Osteoblast (primary cell): Measurements from ENCODE around the gene PIGR. TPM values are rescaled to one million over a fixed set of nuclear protein-coding genes. Genes with fewer than 3 reads are reported as not detected.

Experiments
- DNase-seq: peaks from one replicate; pipeline ENCODE4 v3.0.0; 2011; ENCODE audit warnings: low spot score, mixed read lengths; ENCODE audit not compliant: insufficient read length; ENCODE audit errors: missing footprints
- H2AFZ ChIP-seq: 2 replicates; pipeline ENCODE4 v1.6.0; 2011; ENCODE audit warnings: mild to moderate bottlenecking, low read length
- H3K27ac ChIP-seq: 2 replicates; pipeline ENCODE4 v1.5.1; 2011; ENCODE audit warnings: mild to moderate bottlenecking, low read depth, low read length, moderate library complexity
- H3K27me3 ChIP-seq: 2 replicates; pipeline ENCODE4 v1.6.0; 2012; ENCODE audit warnings: mild to moderate bottlenecking, control low read depth, inconsistent platforms, low read length, moderate library complexity; ENCODE audit not compliant: insufficient read depth
- H3K36me3 ChIP-seq: 2 replicates; pipeline ENCODE4 v1.5.1; 2011; ENCODE audit warnings: mild to moderate bottlenecking, low read length, control low read depth, moderate library complexity; ENCODE audit not compliant: insufficient read depth
- H3K4me1 ChIP-seq: 2 replicates; pipeline ENCODE4 v1.5.1; 2011; ENCODE audit warnings: mild to moderate bottlenecking, low read length, control low read depth, moderate library complexity; ENCODE audit not compliant: insufficient read depth
- H3K4me2 ChIP-seq: 2 replicates; pipeline ENCODE4 v1.6.0; 2011; ENCODE audit warnings: mild to moderate bottlenecking, low read length; ENCODE audit not compliant: insufficient read depth
- H3K4me3 ChIP-seq: fragments of 200-600 bp; sonication (generic); 3 replicates; pipeline ENCODE4 v1.5.1; 2012; ENCODE audit warnings: mild to moderate bottlenecking, low read length, inconsistent platforms; ENCODE audit not compliant: insufficient read depth
- H3K79me2 ChIP-seq: 2 replicates; pipeline ENCODE4 v1.6.0; 2012; ENCODE audit warnings: mild to moderate bottlenecking, low read length, control low read depth, inconsistent platforms; ENCODE audit not compliant: insufficient read depth
- H3K9me3 ChIP-seq: 2 replicates; pipeline ENCODE4 v1.5.1; 2011; ENCODE audit warnings: low read depth, low read length, control low read depth
- H4K20me1 ChIP-seq: 2 replicates; pipeline ENCODE4 v1.6.0; 2012; ENCODE audit warnings: mild to moderate bottlenecking, low read length, control low read depth; ENCODE audit not compliant: insufficient read depth
- CTCF ChIP-seq: IDR thresholded peaks from 2 replicates; pipeline ENCODE4 v1.5.1; 2011; ENCODE audit warnings: mild to moderate bottlenecking, low read depth, low read length, moderate library complexity; ENCODE audit errors: extremely low read depth
- total RNA-seq: library from RNA; depleted of rRNA; stranded (reverse); fragments of >200 nt; gene quantifications from 2 replicates; pipeline ENCODE4 v1.2.3, GENCODE V29; 2012

PIGR gene
- total RNA-seq, 1 donor = not detected

DNA sequence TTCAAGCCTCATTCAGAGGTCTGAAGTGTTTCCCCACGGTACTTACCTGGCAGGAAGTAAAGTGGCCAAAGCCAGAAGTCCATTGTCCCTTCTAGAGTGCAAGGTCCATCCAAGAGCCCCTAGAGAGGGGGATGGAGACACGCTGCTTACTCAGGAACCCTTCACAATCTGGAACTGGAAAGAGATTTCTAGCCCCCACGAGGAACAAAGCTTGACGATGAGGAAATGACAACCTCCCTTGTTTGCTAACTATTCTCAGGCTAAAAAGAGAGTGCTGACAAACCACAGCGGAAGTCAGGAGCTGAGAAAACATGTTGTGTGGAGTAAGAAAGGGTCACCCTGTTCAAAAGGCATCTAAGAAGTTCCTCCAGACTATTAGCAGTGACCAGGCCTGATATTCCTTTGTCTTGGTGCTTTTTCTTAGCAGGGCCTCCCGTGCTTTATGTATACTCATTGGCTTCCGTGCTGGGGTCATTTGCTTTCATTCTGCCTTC lies 24.4 kb downstream of the PIGR start, which contains the start of gene FCMR:
TSS of gene FCMR (minus strand) at position 170 of the 494 bp plus-strand sequence. CDS start at position 83, 87 bp downstream.
- Histone ChIP-seq H3K4me2 (no peak within 1 kb of the TSS), H3K27me3 (peaks cover 5% of the 10 kb centered on the region), H3K27ac (no peak within 1 kb of the TSS), H3K79me2 (no peaks in the 10 kb centered on the region), H3K9me3 (no peaks in the 10 kb centered on the region), H3K4me3 (no peak within 1 kb of the TSS), H3K4me1 (no peaks in the 10 kb centered on the region), H4K20me1 (no peaks in the 10 kb centered on the region), H3K36me3 (no peaks in the 10 kb centered on the region), H2AFZ (no peak within 1 kb of the TSS)
- TF ChIP-seq CTCF = no peak
- DNase-seq = no peak

- no peaks in the 10 kb centered on the region for H3K36me3 ChIP-seq
- H4K20me1 ChIP-seq = no peaks in the 10 kb centered on the region
- no peak for TF ChIP-seq CTCF
- no peak overlapping the region for H3K27ac ChIP-seq
- H3K9me3 ChIP-seq = no peaks in the 10 kb centered on the region
- H3K27me3 ChIP-seq = peaks cover 31% of the 10 kb centered on the region
- H2AFZ ChIP-seq = no peak overlapping the region
- H3K79me2 ChIP-seq = no peaks in the 10 kb centered on the region
- no peaks in the 10 kb centered on the region for H3K4me1 ChIP-seq
- no peak overlapping the region for H3K4me3 ChIP-seq
- DNase-seq = no peak
- H3K4me2 ChIP-seq = no peak overlapping the region
These were observed 28.2 kb downstream of the PIGR start for GRCh38 chr1:206918076-206918475.

- Histone ChIP-seq H4K20me1 (no peaks in the 10 kb centered on the region), H3K4me3 (no peak overlapping the region), H3K79me2 (no peaks in the 10 kb centered on the region), H3K4me1 (no peaks in the 10 kb centered on the region), H3K27me3 (peaks cover 36% of the 10 kb centered on the region), H3K4me2 (no peak overlapping the region), H3K27ac (no peak overlapping the region), H2AFZ (no peak overlapping the region), H3K9me3 (no peaks in the 10 kb centered on the region), H3K36me3 (no peaks in the 10 kb centered on the region)
- no peak for DNase-seq
- TF ChIP-seq CTCF = no peak
These were observed 30.1 kb downstream of the PIGR start for GRCh38 chr1:206916000-206916709.

DNA sequence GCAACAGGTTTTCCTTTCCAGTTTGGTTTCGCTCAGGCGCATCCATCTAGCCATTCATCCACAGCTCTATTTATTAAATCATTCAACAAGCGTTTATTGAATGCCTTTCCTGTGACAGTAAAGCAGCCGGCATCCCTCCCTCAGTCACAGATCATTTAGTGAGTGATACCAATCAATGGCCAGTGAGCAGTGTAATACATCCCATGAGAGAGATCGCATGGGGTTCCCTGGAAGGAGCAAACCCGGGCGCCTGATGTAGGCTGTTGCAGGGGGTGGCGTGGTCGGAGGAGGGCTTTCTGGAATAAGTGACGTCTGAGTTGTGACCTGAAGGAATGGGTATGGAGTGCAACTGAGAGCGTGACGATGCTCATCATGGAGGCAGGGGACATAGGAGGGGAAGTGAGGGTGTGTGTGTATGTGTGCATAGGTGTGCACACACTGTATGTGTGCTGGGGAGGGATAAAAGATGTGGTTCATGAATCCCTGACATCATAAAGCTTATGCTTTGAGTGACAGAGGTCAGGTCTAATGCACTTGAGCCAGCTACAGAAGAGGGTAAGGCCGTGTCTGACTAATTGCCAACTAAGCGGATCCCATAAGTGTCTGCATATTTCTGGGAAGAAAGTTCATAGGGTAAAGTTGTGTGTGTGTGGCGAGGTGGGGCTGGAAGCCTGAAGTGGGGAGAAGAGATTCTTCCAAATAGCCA lies 31.1 kb downstream of the PIGR start:
- no peak for TF ChIP-seq CTCF
- no peaks in the 10 kb centered on the region for H4K20me1 ChIP-seq
- no peak overlapping the region for H3K4me2 ChIP-seq
- no peaks in the 10 kb centered on the region for H3K9me3 ChIP-seq
- no peak overlapping the region for H2AFZ ChIP-seq
- H3K4me1 ChIP-seq = no peaks in the 10 kb centered on the region
- no peak overlapping the region for H3K27ac ChIP-seq
- H3K79me2 ChIP-seq = no peaks in the 10 kb centered on the region
- no peaks in the 10 kb centered on the region for H3K36me3 ChIP-seq
- DNase-seq = no peak
- peaks cover 39% of the 10 kb centered on the region for H3K27me3 ChIP-seq
- no peak overlapping the region for H3K4me3 ChIP-seq
